Activated T-cell treated with anti-CD3 and anti-CD28 coated beads for 1 hour (primary cell): ENCODE measurements around the gene CDCA4.

Source experiments
- DNase-seq: peaks from one replicate; pipeline ENCODE4 v3.0.0-alpha.2; 2020; ENCODE audit warnings: low read depth

The CDCA4 gene

DNA sequence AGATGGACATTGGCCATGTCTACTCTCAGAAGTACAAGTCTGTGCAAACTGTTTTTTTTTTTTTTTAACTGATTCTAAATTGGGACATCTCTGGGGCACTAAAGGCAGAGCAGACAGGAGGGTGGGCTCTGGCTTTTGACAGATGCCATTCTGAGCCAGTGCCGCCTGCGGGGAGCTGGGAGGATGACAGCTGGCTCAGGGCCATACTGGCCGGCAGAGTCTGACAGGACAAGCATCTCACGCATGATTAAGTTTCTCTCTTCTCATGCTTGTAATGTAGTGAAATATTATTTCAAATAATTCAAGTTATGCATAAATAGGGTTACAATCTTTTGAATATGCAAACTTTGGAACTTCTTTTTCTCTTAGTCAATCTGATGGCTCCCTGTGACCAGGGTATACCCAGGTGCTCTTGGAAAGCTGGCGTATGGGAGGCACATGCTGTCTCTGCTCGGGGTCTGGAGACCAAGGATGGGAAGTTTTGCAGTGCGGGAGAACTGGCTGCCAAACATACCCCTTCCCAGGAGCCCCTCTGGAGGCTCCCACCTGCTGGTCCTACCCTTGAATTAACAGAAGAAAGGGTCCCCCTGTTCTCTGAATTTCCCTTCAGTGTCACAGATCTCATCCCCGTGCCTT is 7.6 kb downstream of the CDCA4 start:
- no peak for DNase-seq

- no peak for DNase-seq
Observed at GRCh38 chr14:105012171-105012985, 8.5 kb downstream of the CDCA4 start.

DNA sequence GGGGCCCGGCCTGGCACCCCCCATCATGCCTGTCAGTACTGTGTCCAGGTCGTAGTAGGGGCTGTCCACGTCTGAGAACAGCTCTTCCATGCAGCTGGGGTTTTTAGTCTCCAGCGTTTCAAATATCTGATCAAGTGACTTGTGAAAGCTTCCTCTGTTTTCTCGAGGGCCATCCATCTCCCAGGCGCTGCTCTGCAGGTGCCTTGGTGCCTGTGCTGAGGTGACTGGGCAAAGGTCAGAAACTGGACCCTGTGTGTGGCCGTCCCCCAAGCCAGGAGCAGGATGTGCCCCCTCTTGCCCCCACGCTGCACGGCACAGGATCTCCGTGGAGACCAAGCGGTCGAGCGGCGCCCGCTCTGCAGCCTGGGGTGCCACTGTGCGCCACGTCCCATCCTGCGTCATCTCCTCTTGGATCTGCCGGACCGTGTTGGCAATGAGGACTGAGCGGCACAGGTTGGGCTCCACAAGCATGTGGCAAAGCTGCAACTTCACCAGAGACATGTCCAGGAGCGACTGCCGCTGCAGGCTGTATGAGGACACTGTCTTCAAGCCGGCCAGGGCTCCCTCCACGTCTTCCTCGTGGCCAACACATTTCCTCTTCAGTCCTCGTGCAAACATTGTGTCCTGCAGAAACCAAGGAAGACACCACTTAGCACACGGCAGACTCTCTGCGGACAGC is 9.4 kb downstream of the CDCA4 start:
- DNase-seq, result no peak

GRCh38 chr14:105010891-105011291 is 10.0 kb downstream of the CDCA4 start:
- no peak for DNase-seq

DNA sequence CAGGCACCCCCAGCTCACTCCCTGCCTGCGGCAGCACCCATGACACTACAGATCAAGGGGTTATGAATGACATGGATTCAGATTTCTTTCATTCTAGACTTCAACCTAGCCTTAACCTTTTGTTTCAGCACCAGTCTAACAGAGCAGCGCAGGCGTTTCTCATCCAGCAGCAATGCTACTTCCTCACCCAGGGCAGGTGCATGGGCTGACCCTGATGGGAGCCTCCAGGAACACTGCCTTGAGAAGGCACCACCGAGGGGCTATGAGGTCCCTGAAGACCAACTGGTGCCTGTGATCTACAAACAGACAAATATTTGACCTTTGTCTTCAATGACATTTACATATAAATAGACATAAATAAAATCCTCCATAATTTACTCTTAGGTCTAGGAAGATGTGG is 10.8 kb downstream of the CDCA4 start:
- DNase-seq, result no peak

GRCh38 chr14:105007593-105008264 is 13.2 kb downstream of the CDCA4 start:
- no peak for DNase-seq

DNA sequence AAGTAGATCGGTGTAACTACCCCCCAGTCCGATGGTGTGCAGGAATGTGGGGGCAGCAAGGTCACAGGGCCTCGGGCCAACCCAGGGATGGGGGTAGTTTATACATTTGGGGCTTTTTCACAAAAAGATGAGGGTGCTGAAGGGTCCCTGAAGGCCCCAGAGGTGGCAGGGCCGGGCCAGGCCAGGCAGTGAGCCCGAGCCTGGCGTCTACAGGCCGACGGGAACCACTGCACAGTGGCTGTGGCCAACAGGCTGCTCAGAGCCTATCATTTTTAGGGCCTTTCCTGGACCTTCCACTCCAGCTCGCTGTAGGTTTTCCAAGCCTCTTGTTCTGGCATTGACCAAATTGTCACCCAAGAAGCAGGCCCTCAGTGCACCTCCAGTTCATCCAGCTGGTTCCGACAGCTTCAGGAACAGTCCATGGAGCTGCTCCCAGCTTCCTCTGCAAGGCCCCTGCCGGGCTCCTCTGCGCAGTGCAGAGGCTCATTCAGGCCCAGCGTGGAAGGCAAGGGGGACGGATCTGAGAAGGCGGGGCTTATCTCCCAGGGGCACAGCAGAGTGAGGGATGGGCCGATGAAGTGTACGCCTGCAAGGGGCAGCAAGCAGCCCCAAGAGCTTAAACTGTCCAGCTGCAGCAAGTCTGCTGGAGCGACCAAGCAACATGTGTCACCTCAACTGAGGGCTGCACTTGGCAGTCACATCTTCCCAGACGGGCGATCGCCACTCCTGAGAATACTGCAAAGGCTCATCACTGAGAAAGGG is 13.9 kb downstream of the CDCA4 start:
- no peak for DNase-seq

- no peak for DNase-seq
Observed at GRCh38 chr14:105005929-105006830, 14.7 kb downstream of the CDCA4 start.

DNA sequence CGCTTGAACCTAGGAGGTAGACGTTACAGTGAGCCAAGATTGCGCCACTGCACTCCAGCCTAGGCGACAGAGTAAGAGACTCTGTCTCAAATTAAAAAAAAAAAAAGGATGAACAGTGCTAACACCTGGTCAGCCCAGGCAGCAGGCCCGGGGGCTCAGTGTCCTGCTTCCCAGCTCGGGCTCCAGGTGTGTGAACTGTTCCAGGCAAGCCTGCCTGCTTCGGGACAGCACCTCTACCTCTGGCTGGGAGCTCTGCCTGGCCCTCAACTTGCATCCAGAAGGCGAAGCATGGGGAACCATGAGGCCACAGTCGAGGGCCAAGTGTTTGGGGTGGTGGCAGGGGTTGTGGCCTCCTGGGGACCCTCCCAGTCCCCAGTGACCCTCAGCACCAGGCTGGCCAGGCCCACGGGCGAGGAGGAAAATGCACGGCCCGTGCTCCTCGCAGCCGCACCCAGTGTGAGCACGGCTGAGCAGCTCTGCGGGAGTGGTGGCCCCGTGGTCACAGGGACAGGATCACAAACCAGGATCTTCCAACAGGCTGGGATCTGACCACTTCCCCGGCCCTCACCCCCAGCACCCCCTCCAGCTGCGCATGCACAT is 15.5 kb downstream of the CDCA4 start:
- DNase-seq, result no peak

GRCh38 chr14:104999361-104999760 is 21.5 kb downstream of the CDCA4 start:
- DNase-seq, result no peak

DNA sequence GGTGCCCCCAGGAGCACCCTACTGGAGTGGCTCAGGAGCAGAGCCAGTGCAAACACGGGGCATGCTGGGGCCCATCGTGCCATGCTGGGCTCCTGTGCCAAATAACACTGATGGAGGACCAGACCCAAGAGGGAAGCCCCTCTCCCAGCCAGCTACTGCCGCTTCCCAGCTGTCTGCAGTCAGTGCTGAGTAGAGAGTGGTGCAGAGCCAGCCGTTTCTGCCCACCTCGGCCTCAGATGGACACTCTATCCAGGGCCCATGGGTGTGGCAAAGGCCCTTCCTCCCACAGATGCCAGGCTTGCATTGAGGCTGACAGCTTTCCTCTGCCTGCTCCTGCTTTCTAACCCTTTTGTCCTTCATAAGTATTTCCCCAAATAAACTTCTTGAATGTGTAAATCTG is 22.1 kb downstream of the CDCA4 start:
- DNase-seq, result no peak

DNA sequence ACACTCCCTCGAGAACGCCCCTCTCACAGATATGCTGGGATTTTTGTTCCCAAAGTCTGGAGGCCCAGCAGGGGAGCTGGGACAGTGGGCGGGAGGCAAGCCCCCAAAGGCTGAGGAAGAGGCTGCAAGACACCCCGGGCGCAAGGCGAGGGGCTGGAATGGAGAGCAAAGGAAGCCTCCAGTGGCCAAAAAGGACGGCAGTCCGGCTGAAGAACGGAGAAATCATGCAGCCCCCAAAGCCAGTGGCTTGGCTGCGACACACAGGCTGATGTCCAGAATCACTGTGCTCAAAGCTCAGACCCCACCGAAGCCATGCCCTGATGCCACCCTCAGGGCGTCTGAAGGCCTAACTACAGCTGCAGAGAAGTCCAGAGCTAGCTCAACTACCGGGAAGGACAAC is 24.4 kb downstream of the CDCA4 start:
- DNase-seq, result no peak

GRCh38 chr14:104996032-104996431 is 24.9 kb downstream of the CDCA4 start:
- DNase-seq, result no peak

DNA sequence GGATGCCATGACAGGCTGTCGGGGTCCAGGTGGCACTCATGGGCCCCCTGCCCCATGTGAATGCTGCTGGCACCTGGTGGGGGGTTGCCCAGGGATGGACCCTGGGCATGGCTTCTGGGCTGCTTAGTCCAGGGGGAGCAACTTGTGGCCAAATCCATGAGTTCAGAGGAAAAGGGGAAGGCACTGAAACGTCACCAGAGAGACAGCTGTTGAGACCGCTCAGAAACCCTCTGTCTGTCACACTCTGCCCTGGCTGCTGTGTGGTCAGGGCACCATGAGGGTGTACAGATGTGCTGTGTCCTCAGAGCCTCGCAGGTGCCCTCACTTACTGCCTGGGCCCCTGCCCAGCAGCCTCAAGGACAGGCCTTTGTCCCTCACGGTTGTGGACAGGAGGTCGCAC is 25.9 kb downstream of the CDCA4 start:
- no peak for DNase-seq

DNA sequence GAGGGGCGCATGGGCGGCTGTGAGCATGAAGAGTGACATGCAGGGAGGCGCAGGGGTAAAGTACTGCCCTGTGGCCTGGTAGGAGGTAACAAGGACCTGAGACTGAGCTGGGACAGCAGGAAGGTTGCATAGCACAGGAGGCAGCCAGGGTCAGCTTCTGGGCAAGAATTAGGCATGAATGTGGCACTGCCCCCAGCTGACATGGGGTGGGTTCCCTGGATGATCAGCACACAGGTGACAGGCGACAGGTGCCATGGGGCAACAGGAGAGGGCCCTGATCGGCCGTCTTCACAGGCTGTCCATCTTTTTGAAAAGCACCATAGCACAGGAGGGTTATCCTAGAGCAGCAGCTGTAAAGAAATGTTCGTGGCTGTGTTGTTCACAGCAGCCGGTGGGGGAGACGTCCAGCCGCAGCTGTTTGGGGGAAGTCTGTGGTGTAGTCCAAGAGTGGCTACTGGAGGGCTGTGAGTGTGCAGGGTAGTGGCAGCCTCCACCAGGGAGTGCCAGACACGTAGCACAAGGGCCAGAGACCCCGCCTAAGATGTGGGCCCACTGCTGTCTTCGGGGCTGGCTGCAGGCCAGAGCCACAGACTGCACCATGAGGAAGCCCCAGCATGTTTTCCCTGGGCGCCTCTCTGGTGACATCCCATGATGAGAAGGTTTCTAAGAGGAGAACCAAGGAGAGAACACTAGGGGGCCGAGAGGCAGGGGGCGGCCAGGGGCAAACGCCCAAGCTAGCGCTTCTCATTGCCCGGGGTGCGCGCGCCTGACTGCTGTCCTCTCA is 26.9 kb downstream of the CDCA4 start:
- no peak for DNase-seq

DNA sequence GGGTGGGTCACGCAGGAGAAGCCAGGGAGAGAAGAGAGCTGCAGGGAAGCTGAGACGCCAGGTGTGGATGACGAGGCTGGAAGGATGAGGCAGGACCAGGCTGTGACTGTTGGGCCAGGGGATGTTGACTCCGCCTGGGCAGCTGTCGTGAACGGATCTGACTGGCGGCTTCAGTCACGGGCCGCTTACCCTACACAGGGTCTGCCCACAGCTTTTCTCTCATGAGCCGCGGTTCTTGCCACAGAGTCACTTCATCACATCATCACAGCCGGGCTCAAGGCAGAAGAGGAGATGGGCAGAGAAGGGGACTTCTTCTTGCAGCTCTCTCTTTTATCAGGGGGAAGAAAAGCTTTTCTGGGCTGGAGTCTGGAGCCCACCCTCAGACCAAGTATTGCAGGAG is 27.6 kb downstream of the CDCA4 start:
- no peak for DNase-seq

- no peak for DNase-seq
Observed at GRCh38 chr14:104992501-104992900, 28.4 kb downstream of the CDCA4 start.

GRCh38 chr14:104991896-104992230 is 29.0 kb downstream of the CDCA4 start:
- no peak for DNase-seq

DNA sequence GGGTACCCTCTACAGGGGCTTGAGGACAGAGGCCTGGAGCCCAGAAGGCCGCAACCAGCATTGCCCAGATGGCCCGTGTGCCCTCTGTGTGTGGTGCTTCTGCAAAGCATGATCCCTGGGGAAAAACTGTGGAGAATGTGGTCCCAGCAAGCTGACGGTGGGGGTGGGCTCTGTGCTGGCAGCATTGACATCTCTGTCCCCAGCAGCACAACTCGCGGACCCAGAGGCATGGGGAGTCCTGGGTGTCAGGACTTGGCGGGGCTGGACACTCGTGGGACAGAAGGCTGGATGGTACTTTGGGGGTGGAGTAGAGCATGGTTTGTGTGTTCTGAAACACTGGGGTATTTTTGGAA is 31.0 kb downstream of the CDCA4 start:
- DNase-seq, result no peak
